ENCODE measurements around the gene NATD1.

- no peak for TF ChIP-seq EZH2 (IDR thresholded peaks at IDR 0.05)
- no peak for TF ChIP-seq POLR2AphosphoS5 (IDR thresholded peaks at IDR 0.05; ENCODE audit: borderline replicate concordance, low read depth, low read length)
Observed at GRCh38 chr17:21258593-21258992, 5.4 kb upstream of the NATD1 start.

Measured in SK-N-MC (cell line).